Lower leg skin (tissue), 3 donors: ENCODE measurements around the gene RABL3.
"Not testable (repeated sequence)": the region's sequence is repeated elsewhere in the genome, so short reads cannot be mapped to it uniquely, and the experiment has no call there.

Experiments used
- POLR2A ChIP-seq, 2 donors: fragments of 450-650 bp; IDR thresholded peaks; one replicate each; pipeline ENCODE4 v1.6.1; 2016 to 2017; ENCODE audit warnings: antibody characterized with exemption in 2 of 2, mild to moderate bottlenecking in 1 of 2, moderate library complexity in 1 of 2
- TF ChIP-seq, protein P1 (sequence below), 3 donors: fragments of 450-650 bp; IDR thresholded peaks; one replicate each; pipeline ENCODE4 v1.5.1; 2016; ENCODE audit warnings: antibody characterized with exemption in 3 of 3, mild to moderate bottlenecking in 3 of 3, moderate library complexity in 2 of 3

DNA sequence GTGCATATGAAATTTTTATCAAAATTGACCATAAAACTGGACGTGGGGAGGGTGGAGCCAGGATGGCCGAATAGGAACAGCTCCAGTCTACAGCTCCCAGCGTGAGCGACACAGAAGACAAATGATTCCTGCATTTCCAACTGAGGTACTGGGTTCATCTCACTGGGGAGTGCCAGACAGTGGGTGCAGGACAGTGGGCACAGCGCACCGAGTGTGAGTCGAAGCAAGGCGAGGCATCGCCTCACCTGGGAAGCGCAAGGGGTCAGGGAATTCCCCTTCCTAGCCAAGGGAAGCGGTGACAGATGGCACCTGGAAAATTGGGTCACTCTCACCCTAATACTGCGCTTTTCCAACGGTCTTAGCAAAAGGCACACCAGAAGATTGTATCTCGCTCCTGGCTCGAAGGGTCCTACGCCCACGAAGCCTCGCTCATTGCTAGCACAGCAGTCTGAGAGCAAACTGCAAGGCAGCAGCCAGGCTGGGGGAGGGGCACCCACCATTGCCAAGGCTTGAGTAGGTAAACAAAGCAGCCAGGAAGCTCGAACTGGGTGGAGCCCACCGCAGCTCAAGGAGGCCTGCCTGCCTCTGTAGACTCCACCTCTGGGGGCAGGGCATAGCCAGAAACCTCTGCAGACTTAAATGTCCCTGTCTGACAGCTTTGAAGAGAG is 23.0 kb downstream of the RABL3 start:
- TF ChIP-seq, protein P1, sequence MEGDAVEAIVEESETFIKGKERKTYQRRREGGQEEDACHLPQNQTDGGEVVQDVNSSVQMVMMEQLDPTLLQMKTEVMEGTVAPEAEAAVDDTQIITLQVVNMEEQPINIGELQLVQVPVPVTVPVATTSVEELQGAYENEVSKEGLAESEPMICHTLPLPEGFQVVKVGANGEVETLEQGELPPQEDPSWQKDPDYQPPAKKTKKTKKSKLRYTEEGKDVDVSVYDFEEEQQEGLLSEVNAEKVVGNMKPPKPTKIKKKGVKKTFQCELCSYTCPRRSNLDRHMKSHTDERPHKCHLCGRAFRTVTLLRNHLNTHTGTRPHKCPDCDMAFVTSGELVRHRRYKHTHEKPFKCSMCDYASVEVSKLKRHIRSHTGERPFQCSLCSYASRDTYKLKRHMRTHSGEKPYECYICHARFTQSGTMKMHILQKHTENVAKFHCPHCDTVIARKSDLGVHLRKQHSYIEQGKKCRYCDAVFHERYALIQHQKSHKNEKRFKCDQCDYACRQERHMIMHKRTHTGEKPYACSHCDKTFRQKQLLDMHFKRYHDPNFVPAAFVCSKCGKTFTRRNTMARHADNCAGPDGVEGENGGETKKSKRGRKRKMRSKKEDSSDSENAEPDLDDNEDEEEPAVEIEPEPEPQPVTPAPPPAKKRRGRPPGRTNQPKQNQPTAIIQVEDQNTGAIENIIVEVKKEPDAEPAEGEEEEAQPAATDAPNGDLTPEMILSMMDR (IDR thresholded peaks at IDR 0.05), result not testable (repeated sequence)
- not testable (repeated sequence) for TF ChIP-seq POLR2A (IDR thresholded peaks at IDR 0.05)
